ENCODE measurements around the gene EXOC3.
A peak's percentile ranks its signal among the peaks of the same experiment; 100 is the strongest.

The EXOC3 gene

DNA sequence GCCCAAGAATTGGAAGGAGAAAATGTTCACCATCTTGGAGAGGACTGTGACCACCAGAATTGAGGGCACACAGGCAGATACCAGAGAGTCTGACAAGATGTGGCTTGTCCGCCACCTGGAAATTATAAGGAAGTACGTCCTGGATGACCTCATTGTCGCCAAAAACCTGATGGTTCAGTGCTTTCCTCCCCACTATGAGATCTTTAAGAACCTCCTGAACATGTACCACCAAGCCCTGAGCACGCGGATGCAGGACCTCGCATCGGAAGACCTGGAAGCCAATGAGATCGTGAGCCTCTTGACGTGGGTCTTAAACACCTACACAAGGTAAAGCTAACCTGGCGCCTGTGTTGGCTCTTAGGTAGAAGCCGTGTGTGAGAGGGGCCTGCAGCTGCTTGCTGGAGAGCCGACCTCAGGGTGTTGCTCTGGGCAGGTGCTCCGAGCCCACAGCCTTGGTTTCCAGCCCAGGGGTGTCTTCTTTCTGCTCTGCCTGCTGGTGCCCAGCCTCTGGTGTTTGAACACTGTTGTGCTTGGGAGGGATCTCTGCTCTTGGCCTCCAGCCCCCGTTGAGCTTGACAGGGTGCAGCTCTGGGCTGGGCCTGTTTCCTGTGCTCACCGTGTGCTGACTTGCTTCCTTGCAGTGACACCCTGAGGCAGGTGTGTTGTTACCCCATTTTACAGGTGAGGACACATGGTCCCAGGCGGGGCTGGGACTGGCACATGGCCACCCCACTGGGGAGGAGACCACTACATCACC is 10.9 kb downstream of the EXOC3 start:
- no peak for FAIRE-seq

DNA sequence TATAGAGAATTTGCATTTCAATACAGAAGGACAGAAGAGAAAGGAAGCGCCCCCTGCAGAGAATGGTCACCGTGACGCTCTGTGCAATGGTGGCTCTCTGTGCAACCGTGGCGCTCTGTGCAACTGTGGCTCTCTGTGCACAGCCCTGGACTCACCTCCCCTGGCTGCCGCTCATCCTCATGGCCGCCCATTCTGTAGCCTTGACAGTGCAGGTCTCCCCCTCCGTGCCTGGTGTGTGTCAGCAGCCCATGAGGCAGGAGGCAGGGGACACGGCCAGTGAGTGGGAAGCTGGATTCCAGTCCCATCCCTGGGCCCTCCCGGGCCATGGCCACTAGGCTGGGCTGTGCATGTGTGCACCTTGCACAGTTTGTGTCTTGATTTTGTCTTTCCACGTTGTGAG is 12.0 kb downstream of the EXOC3 start:
- DNase-seq (ENCODE audit: insufficient read length, low spot score): no peak
- no peak for FAIRE-seq

More for the DNA sequence above, 10.9 kb downstream of the EXOC3 start:
- no peak for DNase-seq (ENCODE audit: insufficient read length, low spot score)

DNA sequence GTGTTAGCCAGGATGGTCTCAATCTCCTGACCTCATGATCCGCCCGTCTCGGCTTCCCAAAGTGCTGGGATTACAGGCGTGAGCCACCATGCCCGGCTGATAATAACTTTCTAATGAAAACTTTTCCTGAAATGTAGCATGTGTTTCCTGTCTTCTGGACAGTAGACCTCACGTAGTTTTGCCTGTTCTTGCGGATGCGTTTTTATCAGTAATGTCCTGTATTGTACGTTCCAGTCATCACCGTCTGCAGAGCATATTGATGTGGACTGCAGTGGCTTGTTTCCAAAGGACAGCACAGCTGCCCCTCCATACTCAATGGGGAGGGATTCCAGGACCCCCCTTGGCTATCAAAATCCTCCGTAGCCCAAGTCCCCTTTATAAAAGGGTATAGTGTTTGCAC is 12.8 kb downstream of the EXOC3 start:
- DNase-seq (ENCODE audit: insufficient read length, low spot score): no peak

DNA sequence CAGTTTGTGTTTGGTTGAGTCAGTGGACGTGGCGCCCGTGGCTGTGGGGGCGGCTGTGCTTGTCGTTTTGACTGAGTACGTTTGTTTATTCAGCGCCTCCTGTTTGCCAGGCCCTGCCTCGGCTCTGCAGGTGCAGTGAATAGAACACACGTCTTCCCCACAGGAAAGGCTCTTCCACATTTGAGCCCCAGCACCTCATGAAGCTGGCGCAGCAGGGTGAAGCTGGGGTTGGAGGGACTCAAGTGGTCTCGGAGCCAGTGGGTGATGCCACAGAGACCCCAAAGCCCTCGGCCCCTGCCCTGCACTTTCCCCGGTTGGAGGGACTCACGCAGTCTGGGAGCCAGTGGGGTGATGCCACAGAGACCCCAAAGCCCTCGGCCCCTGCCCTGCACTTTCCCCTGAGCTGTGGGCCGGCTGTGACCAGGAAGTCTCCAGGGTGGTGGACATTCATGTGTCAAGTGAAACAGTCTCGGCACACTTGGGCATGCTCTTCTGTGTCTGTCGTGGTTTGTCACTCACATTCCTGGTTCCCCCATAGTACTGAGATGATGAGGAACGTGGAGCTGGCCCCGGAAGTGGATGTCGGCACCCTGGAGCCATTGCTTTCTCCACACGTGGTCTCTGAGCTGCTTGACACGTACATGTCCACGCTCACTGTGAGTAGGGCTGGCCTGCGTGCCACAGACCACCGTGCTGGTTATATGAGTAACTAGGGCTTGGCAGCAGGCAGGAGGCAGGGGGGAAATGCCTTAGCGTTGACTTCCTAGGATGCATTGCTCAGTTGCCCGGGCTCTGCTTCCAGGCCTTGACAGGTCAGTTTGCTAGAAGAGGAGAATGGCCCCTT is 13.6 kb downstream of the EXOC3 start:
- DNase-seq (ENCODE audit: insufficient read length, low spot score) (no peak), FAIRE-seq (no peak)

More for the DNA sequence above, 12.8 kb downstream of the EXOC3 start:
- peak; percentile 40 for FAIRE-seq

DNA sequence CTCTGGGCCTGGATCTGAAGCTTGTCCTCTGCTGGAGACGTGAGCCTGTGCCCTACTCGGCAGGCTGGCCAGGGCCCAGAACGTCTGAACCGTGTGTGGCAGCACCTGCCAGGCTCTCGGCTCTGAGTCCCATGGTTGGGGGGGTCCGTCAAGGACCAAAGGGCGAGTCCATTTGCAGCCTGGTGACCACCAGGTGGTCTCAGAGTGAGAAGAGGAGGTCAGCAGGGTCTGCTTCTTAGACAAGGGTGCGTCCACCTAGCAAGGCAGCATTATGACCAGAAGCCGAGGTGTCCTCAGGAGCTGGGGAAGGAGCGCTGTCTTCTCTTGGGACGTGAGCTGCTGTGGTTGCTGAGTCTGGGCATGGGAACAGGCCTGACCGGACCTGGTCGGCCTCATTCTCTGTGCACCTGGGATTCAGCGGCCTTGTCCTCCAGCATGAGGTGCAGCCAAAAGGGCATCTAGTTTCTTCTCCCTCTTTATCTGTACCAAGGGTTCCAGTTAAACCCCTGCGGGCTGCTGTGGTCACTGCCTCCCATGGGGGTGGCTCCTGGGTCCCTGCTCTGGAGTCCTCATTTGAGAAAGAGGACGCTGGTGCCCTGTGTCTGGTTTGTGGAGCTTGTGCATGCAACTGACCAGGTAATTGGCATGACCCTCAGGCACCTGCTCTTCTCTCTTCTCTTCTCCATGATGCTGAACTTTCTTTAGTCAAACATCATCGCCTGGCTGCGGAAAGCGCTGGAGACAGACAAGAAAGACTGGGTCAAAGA is 14.4 kb downstream of the EXOC3 start:
- peak; percentile 33 for FAIRE-seq
- no peak for DNase-seq (ENCODE audit: insufficient read length, low spot score)

DNA sequence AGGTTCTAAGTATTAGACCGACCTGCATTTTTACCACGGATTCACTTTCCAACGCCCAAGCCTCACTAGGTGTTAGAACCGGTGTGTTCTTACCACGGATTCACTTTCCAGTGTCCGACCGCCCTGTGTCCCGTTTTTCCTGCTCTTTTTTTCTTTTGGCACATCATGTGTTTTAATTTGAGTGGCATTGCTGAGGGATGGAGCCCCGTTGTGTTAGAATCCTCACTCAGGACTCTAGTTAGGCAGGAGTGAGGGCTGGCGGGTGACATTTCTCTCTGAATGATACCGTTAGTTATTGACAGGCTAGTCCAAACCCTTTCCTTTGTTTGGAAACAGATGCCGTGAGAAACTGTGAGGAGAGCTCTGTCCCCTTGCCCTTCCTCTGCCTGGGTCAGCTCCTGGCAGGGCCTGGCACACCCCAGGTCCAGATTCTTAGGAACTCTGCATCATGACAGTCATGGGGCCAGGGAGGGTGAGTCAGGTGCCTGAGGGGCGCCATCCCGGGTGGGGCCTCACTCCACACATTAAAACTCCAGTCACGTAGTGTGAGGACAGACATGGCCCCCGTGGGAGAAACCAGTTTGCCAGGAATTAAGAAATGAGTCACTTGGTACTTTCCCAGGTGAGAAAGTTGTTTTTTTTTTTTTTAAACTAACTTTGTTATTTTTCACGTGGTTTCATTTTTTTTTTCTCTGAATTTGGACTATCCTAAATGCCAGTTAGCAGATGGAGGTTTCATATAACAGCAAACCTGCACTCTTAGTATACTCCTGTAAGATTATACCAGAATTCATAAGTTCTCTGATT is 15.8 kb downstream of the EXOC3 start:
- no peak for FAIRE-seq
- peak; percentile 41 for DNase-seq (ENCODE audit: insufficient read length, low spot score)

DNA sequence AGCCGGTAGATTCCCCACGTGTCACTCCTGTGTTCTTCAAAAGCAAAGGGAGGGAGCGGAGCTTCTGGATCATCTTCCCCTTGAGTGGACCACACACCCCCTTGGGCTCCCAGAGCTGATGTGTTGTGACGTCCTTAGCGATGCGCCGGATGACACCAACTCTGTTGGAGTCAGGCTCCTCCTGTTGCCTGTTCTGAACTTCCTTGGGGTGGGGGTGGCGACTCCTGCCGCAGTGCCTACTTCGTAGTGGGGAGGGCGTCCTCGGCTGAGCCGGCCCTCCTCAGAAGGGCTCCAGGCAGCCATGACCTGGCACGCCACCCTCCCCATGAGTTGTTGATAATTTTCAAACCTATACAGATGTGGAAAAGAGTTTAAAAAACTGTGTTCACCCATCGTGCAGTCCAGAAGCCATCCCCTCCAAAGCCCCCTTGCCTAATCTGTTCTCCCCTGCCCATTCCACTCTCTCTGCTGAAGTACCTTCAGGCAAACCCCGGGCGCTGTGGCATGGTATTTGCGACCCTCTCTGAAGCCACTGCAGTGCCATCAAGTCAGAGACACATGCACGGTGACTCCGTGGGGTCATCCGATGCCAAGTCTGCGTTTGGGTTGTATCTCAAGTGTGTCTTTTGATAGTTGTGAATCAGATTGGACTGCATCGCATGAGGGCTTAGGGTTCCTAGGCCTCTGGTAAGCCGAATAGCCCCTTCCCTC is 16.7 kb downstream of the EXOC3 start:
- no peak for DNase-seq (ENCODE audit: insufficient read length, low spot score)
- no peak for FAIRE-seq

DNA sequence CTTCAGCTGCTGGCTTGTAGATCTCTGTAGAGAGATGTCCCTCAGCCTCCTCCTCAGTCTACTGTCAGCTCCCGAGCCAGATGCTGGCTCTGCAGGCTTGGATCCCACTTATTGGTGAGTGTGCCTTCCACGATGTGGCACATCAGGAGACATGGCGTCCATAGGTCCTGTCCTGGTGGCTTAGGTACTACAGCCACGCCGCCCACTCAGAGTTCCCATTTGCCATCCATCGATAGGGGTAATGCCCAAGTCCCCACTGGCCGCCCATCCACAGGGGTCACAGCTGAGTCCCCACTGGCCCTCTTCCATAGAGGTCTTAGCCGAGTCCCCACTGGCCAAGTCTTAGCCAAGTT is 17.3 kb downstream of the EXOC3 start:
- FAIRE-seq (no peak), DNase-seq (ENCODE audit: insufficient read length, low spot score) (no peak)

DNA sequence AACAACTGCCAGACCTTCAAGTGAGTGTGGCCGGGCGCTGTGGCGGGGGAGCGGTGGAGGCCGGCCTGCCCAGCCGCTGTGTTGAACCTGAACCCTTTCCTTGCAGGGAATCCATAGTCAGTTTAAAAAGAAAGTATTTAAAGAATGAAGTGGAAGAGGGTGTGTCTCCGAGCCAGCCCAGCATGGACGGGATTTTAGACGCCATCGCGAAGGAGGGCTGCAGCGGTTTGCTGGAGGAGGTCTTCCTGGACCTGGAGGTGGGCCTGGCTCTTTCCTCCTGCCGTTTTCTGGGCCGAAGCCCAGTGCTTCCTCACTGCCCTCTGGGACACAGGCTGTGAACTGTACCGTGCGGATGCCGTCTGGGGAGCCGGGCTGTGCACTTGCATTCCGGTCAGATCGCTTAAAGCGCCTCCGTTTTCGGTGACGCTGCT is 19.1 kb downstream of the EXOC3 start:
- no peak for DNase-seq (ENCODE audit: insufficient read length, low spot score)
- FAIRE-seq: peak; percentile 58

DNA sequence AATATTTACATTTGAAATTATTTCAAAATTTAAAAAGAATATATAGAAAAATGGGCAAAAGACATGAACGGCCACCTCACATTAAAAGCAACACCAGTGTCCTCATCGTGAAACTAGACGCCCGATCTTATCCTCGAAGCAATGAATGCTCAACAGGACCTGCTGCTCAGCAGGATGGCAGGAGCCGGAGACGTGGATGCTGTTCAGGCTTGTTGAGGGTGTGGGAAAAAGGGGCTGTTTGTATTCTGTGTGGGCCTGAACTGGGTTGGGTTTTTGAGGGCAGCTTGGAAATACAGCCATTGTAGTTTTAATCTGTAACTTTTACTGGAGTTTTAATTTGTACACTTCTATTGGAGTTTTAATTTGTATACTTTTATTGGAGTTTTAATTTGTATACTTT is 20.3 kb downstream of the EXOC3 start:
- FAIRE-seq: no peak

DNA sequence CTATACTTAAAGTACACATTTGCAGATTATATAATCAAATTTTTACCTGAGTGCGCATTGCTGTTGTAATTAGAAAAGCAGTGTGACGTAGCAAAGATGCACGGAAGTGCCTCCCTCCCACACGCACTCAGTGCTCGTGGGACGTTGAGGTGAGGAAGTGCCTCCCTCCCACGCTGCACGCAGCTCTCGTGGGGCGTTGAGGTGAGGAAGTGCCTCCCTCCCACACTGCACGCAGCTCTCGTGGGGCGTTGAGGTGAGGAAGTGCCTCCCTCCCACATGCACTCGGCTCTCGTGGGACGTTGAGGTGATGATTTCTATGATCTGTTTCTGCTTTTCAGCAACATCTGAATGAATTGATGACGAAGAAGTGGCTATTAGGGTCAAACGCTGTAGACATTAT is 21.0 kb downstream of the EXOC3 start:
- peak; percentile 40 for FAIRE-seq
- no peak for DNase-seq (ENCODE audit: insufficient read length, low spot score)

More for the DNA sequence above, 20.3 kb downstream of the EXOC3 start:
- DNase-seq (ENCODE audit: insufficient read length, low spot score): no peak

DNA sequence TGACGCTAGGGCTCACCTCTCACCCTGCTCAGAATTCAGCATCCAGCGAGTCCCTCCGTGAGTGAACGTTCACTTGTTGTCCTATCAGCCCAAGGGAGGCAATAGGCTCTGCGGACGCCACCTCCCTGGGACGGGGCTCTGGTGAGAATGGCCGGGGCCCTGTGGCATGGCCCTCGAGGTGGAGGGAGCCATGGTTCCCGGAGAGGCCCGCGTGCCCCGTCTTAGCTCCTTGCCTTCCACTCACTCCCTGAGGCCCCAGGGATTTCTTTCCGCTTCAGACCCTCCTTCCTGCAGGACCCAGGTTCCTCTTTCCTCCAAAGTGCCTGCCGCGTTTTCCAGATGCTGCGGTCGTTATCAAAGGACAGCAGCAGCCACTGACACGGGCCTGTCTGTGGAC is 21.5 kb downstream of the EXOC3 start:
- FAIRE-seq (no peak), DNase-seq (ENCODE audit: insufficient read length, low spot score) (no peak)

DNA sequence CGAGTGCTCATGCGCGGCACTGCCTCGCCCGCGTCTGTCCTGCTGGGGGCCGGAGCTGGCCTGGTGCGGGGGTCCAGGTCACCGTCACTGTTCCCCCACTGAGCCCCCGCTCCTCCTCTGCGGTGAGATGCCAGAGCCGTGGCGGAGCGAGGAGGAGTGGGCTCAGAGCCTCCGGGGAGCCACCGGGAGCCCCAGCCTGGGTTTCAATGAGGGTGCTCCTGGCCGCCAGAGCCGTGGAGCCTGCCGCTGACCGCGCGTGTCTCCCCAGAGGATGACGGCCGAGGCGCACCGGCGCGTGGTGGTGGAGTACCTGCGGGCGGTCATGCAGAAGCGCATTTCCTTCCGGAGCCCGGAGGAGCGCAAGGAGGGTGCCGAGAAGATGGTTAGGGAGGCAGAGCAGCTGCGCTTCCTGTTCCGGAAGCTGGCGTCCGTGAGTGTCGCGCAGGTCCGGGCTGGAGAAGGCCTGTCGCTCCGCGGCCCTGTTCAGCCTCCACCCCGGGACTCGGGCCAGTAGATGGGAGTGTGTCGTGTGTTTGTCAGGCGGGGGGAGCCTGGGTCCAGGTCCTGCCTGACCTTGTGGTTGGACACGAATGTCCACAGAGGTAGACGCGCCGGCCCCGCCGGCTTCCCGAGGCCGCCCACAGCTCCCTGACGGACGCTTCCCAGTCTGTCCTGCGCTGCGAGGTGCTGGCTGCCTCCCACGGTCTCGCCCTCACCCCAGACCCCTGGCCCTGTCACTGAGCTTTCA is 22.0 kb downstream of the EXOC3 start:
- no peak for FAIRE-seq
- DNase-seq (ENCODE audit: insufficient read length, low spot score): no peak

DNA sequence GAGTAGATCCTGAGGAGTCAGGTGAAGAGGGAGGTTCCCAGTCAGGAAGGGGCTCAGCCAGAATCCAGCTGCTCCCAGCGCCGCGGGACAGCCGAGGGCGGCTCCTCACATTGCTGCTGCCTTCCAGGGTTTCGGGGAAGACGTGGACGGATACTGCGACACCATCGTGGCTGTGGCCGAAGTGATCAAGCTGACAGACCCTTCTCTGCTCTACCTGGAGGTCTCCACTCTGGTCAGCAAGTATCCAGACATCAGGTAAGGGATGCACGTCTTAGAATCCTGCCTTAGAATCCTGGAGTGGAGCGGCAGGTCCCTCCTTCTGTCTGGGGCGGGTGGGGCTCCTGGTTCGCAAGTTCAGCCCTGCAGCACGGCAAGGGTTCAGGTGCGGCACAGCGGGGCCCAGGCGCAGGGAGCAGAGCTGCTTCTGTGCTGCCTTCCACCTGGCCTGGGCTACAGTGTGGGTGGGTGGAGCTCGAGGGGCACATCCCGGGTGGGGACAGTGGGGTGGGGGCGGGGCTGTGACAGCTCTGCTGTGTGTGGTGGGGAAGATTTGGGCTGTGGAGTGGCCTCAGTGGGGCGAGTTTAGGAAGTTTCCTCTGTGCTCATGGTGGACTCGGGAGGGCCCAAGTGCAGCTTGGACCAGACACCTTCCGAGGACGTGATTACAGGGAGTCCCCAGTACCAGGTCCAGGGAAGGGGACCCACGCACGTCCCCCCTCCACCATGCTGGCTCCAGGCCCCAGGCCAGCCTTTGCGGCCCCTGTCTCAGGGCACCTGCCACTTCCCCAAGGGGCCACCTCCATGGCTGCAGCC is 22.8 kb downstream of the EXOC3 start:
- DNase-seq (ENCODE audit: insufficient read length, low spot score) (no peak), FAIRE-seq (no peak)

DNA sequence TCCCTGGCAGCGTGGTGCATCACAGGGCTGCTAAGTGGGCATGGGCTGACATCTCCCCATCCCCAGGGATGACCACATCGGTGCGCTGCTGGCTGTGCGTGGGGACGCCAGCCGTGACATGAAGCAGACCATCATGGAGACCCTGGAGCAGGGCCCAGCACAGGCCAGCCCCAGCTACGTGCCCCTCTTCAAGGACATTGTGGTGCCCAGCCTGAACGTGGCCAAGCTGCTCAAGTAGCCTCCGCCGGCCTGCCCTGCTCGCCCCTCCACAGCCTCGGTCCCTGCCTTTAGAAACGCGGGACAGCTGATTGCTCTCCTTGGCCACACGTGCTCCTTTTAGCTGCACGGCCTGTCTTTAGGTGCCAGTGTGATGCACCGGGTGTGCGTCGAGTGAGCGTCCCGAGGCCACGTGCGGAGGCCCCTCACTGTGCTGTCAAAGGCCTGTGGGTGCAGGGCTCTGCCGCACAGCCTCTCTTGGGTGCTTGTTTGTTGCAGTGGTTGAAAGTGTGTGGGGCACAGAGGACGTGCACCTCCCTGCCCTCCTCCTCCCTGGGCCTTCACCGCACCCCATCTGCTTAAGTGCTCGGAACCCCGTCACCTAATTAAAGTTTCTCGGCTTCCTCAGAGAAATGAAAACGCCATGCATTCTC is 23.8 kb downstream of the EXOC3 start:
- DNase-seq (ENCODE audit: insufficient read length, low spot score) (no peak), FAIRE-seq (peak; percentile 33)

DNA sequence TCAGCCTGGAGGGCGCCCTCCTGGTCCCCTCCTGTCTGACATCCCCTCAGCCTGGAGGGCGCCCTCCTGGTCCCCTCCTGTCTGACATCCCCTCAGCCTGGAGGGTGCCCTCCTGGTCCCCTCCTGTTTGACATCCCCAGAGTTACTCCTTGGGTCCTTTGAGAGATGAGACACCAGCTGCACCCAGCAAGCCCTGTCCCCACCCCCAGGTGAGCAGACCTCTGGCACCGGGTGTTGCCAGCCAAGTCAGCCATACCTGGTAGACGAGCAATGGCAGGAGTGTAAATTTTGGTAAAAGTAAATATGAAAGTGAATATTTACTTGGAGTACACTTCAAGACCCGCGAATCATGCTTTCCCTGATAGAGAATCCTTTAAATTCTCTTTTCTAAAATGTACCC is 25.4 kb downstream of the EXOC3 start:
- FAIRE-seq (no peak), DNase-seq (ENCODE audit: insufficient read length, low spot score) (no peak)

DNA sequence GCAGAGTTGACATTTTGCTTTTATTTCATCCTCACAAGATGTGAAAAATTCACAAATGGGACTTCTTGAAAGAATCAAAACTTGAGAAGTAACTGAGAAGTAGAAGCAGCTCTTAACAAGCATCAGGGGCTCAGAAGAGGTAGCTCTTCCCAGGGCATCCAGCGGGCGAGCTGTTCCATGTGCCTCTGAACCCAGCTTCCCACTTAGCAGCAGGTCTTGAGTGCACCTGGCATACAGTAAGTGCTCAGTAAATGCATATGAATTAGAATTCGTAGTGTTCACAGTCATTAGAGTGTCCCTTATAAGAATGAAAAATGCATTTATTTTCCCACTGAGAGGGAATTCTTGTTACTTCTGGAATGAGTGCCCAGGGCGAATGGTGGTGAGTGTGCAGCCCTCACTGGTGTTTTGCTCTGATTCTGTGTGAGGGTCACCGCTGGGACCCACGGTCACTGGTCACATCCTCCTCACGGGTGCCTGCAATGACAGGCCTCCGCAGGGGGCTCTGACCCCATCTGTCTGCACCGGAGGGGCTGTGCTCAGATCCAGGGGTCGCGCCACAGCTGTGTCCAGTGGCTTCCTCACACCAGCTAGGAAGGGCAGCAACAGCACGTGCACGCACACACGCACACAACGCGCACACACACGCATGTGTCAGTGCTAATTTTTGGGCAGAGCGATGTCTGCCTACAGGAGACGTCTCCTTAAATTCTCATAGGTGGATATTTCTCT is 26.9 kb downstream of the EXOC3 start:
- DNase-seq (ENCODE audit: insufficient read length, low spot score) (no peak), FAIRE-seq (peak; percentile 93)

All from HTR-8/SVneo (cell line).